ENCODE measurements around the gene AQP12B. TPM values are rescaled to one million over a fixed set of nuclear protein-coding genes. Genes with fewer than 3 reads are reported as not detected.

AQP12B gene
- total RNA-seq, 1 donor from 2014 or later, result not detected

DNA sequence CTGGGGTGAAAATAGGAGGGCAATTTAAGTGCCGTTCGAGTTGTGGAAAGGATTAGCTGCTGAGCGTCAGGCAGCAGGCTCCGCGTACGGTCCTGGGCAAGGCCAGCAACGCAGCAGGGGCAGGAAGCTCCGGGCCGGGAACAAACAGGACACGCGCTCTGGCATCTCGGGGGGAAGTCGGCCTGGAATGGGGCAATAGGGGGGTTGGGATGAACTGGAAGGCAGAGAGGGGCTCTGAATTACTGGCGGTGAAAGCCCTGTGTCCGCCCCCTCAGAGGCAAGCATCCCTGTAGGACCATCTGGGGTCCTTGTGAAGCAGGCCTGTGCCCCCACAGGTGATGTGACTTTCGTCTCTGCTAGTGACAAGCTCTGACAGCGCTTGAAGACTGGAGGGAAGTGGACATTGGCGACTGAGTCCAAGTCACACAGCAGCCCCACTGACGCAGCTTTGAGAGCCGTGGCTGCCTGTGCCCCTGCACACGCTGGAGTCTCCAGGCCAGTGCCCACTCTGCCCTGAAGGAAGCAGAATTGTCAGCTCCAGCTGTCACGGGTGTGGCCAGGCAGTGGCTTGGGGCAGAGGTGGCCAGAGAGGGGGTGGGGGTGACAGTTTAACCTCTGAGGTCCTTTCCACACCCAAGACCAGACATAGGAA lies 35.1 kb downstream of the AQP12B start:
- H3K27ac Mint-ChIP-seq (ENCODE audit: unreplicated experiment), result no peak overlapping the region
- H3K4me1 Mint-ChIP-seq (ENCODE audit: unreplicated experiment), result peaks cover 9% of the 10 kb centered on the region
- H3K36me3 Mint-ChIP-seq (ENCODE audit: low read depth, unreplicated experiment), result no peaks in the 10 kb centered on the region
- no peak for DNase-seq (ENCODE audit: low spot score)
- peaks cover 4% of the 10 kb centered on the region for H3K9me3 Mint-ChIP-seq (ENCODE audit: unreplicated experiment)
- TF ChIP-seq, protein P1, sequence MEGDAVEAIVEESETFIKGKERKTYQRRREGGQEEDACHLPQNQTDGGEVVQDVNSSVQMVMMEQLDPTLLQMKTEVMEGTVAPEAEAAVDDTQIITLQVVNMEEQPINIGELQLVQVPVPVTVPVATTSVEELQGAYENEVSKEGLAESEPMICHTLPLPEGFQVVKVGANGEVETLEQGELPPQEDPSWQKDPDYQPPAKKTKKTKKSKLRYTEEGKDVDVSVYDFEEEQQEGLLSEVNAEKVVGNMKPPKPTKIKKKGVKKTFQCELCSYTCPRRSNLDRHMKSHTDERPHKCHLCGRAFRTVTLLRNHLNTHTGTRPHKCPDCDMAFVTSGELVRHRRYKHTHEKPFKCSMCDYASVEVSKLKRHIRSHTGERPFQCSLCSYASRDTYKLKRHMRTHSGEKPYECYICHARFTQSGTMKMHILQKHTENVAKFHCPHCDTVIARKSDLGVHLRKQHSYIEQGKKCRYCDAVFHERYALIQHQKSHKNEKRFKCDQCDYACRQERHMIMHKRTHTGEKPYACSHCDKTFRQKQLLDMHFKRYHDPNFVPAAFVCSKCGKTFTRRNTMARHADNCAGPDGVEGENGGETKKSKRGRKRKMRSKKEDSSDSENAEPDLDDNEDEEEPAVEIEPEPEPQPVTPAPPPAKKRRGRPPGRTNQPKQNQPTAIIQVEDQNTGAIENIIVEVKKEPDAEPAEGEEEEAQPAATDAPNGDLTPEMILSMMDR (IDR thresholded peaks at IDR 0.05; ENCODE audit: unreplicated experiment), result no peak
- no peak overlapping the region for H3K4me3 Mint-ChIP-seq (ENCODE audit: unreplicated experiment)
- H3K27me3 Mint-ChIP-seq (ENCODE audit: unreplicated experiment), result peaks cover 10% of the 10 kb centered on the region

DNA sequence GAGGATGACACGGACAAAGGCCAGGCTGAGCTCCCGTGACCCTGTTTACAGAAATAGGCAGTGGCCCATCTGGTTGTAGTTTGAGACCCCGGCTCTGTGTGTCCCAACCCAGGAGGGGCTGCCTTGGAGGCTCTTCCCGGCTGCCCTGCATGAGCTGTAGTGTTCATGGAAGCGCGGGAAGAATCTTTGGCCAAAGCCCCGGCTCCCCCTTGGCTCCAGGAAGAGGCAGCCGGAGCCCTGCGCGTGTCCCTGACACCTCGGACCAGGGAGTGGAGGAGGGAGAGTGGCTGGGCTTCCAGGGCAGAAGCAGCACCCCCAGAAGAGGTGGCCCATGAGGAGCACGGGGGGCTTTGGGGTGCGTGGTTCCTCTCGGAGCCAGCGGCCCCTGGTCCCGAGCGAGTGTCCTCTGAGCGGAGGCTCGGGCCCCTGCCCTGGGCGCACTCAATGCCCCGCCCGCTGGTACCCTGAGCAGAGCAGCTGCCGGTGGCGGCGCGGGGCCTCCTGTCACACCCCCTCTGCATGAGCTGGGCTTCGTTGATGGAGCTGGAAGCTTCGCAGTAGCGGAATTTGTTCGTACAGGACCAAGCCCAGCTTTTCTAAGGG lies 35.7 kb downstream of the AQP12B start:
- H3K4me3 Mint-ChIP-seq (ENCODE audit: unreplicated experiment), result no peak overlapping the region
- no peaks in the 10 kb centered on the region for H3K36me3 Mint-ChIP-seq (ENCODE audit: low read depth, unreplicated experiment)
- DNase-seq (ENCODE audit: low spot score), result no peak
- no peaks in the 10 kb centered on the region for H3K9me3 Mint-ChIP-seq (ENCODE audit: unreplicated experiment)
- peaks cover 10% of the 10 kb centered on the region for H3K27me3 Mint-ChIP-seq (ENCODE audit: unreplicated experiment)
- no peak overlapping the region for H3K27ac Mint-ChIP-seq (ENCODE audit: unreplicated experiment)
- TF ChIP-seq, protein P1 (IDR thresholded peaks at IDR 0.05; ENCODE audit: unreplicated experiment), result no peak
- H3K4me1 Mint-ChIP-seq (ENCODE audit: unreplicated experiment), result peaks cover 9% of the 10 kb centered on the region

DNA sequence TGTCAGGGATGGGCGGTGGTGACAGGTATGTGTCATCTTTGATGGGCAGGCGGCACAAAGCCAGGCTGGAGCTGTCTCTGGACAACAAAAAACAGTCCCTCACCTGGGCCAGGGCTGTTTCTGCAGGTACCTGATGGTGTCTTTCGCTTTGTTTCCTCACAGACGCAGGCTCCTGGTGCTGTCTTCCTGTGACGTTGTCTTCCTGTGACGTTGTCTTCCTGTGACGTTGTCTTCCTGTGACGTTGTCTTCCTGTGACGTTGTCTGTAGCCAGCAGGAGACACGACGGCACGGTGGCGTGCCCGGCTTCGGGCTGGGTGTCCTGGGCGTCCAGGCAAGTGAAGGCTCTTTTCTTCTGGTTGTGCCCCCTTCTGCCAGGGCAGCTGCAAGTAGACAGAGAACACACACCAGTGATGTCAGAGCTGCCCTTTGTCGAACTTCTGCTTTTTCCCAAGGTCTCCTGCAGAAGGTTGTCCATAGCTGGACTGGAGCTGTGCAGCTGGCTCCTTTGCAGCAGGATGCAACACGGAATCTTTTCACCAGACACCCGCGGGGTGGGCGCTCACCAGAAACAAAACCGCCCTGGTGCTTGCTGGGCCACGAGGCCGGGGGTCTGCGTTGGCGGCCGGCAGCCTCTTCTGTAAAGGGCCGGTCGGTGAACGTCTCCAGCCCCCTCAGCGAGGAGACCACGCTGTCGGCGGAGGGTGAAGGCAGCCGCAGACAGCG lies 36.3 kb downstream of the AQP12B start:
- Mint-ChIP-seq H3K4me1 (ENCODE audit: unreplicated experiment) (peaks cover 9% of the 10 kb centered on the region), H3K9me3 (ENCODE audit: unreplicated experiment) (no peaks in the 10 kb centered on the region), H3K27me3 (ENCODE audit: unreplicated experiment) (peaks cover 11% of the 10 kb centered on the region), H3K36me3 (ENCODE audit: low read depth, unreplicated experiment) (no peaks in the 10 kb centered on the region), H3K4me3 (ENCODE audit: unreplicated experiment) (no peak overlapping the region), H3K27ac (ENCODE audit: unreplicated experiment) (no peak overlapping the region)
- DNase-seq (ENCODE audit: low spot score), result no peak
- TF ChIP-seq, protein P1 (IDR thresholded peaks at IDR 0.05; ENCODE audit: unreplicated experiment), result no peak

DNA sequence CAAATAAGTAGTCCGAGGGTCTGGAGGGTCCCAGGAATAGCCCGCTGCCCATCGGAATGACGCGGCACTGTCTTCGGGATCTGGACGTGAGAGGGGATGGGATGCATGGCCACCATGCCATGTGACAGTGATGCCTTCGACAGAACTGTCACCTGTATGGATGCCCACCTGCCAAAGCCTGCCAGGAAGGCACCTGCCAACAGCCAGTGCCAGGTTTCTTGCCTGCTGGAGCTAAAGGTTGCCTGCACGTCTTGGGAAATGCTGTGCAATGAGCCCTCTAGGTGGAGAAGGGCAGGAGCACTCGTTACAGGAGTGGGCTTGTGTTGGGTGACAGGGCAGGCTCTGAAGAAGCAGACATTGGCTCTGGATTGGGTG lies 36.9 kb downstream of the AQP12B start:
- H3K36me3 Mint-ChIP-seq (ENCODE audit: low read depth, unreplicated experiment), result no peaks in the 10 kb centered on the region
- TF ChIP-seq, protein P1 (IDR thresholded peaks at IDR 0.05; ENCODE audit: unreplicated experiment), result no peak
- H3K27me3 Mint-ChIP-seq (ENCODE audit: unreplicated experiment), result peaks cover 11% of the 10 kb centered on the region
- no peak for DNase-seq (ENCODE audit: low spot score)
- no peaks in the 10 kb centered on the region for H3K9me3 Mint-ChIP-seq (ENCODE audit: unreplicated experiment)
- H3K27ac Mint-ChIP-seq (ENCODE audit: unreplicated experiment), result peak overlapping the region; percentile 24
- H3K4me3 Mint-ChIP-seq (ENCODE audit: unreplicated experiment), result no peak overlapping the region
- peaks cover 9% of the 10 kb centered on the region for H3K4me1 Mint-ChIP-seq (ENCODE audit: unreplicated experiment)

DNA sequence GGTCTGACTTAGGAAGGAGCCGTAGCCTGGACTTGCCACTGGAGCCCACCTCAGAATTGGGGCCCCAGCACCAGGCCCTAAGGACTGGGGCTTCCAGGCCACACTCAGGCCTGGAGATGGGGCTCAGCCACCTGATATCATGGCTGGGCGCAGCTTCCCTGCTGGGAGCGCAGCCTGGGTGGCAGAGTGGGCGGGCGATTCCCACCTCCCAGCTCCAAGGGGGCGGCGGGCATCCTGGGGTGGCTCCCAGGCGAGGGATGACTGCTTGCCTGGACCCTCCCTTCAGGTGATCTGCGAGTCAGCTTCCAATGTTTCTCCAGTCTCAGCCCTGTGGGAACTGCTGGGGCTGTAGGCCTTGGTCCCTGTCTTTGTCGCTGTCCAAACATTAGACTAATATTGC lies 37.3 kb downstream of the AQP12B start:
- Mint-ChIP-seq H3K4me3 (ENCODE audit: unreplicated experiment) (no peak overlapping the region), H3K27ac (ENCODE audit: unreplicated experiment) (peak overlapping the region; percentile 24), H3K4me1 (ENCODE audit: unreplicated experiment) (peaks cover 9% of the 10 kb centered on the region), H3K27me3 (ENCODE audit: unreplicated experiment) (peaks cover 11% of the 10 kb centered on the region), H3K9me3 (ENCODE audit: unreplicated experiment) (no peaks in the 10 kb centered on the region), H3K36me3 (ENCODE audit: low read depth, unreplicated experiment) (no peaks in the 10 kb centered on the region)
- no peak for DNase-seq (ENCODE audit: low spot score)
- TF ChIP-seq, protein P1 (IDR thresholded peaks at IDR 0.05; ENCODE audit: unreplicated experiment), result no peak

Data from endothelial cell (in vitro differentiated cells).